ENCODE results near the gene GDF10. TPM values are rescaled to one million over a fixed set of nuclear protein-coding genes. Genes with fewer than 3 reads are reported as not detected.

GDF10 gene
- polyA plus RNA-seq, 1 of the 3 experiments (the other 2 are of a cell fraction): 0.02 TPM

- no peaks in the 10 kb centered on the region for H4K20me1 ChIP-seq (ENCODE audit: insufficient read depth)
- H3K9me2 ChIP-seq: no peaks in the 10 kb centered on the region
- TF ChIP-seq ELF1 (IDR thresholded peaks at IDR 0.05) (no peak), USF1 (IDR thresholded peaks at IDR 0.05; ENCODE audit: borderline replicate concordance, low read depth) (no peak), NRF1 (IDR thresholded peaks at IDR 0.05; ENCODE audit: low read depth, low read length) (no peak), IRF3 (IDR thresholded peaks at IDR 0.05; ENCODE audit: low read depth, low read length) (no peak), REST (IDR thresholded peaks at IDR 0.05; ENCODE audit: low read depth, low read length) (no peak), RCOR1 (IDR thresholded peaks at IDR 0.05; ENCODE audit: low read length) (no peak), MAX (IDR thresholded peaks at IDR 0.05; ENCODE audit: low read depth) (no peak), FOSL2 (IDR thresholded peaks at IDR 0.05; ENCODE audit: borderline replicate concordance, low read depth) (no peak), TAF1 (IDR thresholded peaks at IDR 0.05; ENCODE audit: borderline replicate concordance, low read depth, low read length) (no peak), SIN3A (IDR thresholded peaks at IDR 0.05; ENCODE audit: borderline replicate concordance, low read depth, low read length) (no peak), EP300 (IDR thresholded peaks at IDR 0.05; ENCODE audit: borderline replicate concordance in 1 of 2, low read depth in 1 of 2, low read length in 1 of 2) (no peak), GABPA (IDR thresholded peaks at IDR 0.05; ENCODE audit: low read depth) (no peak), RAD21 (IDR thresholded peaks at IDR 0.05; ENCODE audit: low read length) (no peak), RFX5 (IDR thresholded peaks at IDR 0.05; ENCODE audit: low read length) (no peak)
- TF ChIP-seq, protein P1, sequence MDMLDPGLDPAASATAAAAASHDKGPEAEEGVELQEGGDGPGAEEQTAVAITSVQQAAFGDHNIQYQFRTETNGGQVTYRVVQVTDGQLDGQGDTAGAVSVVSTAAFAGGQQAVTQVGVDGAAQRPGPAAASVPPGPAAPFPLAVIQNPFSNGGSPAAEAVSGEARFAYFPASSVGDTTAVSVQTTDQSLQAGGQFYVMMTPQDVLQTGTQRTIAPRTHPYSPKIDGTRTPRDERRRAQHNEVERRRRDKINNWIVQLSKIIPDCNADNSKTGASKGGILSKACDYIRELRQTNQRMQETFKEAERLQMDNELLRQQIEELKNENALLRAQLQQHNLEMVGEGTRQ (IDR thresholded peaks at IDR 0.05; ENCODE audit: borderline replicate concordance, low read depth, low read length): no peak
- TF ChIP-seq, protein P2, sequence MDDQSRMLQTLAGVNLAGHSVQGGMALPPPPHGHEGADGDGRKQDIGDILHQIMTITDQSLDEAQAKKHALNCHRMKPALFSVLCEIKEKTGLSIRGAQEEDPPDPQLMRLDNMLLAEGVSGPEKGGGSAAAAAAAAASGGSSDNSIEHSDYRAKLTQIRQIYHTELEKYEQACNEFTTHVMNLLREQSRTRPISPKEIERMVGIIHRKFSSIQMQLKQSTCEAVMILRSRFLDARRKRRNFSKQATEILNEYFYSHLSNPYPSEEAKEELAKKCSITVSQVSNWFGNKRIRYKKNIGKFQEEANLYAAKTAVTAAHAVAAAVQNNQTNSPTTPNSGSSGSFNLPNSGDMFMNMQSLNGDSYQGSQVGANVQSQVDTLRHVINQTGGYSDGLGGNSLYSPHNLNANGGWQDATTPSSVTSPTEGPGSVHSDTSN (IDR thresholded peaks at IDR 0.05): no peak
- no peak overlapping the region for H3K4me2 ChIP-seq
- H3K27me3 ChIP-seq (ENCODE audit: insufficient read depth): no peaks in the 10 kb centered on the region
- WGBS (ENCODE audit: low lambda C conversion rate): 29% methylated on average over 4 of the region's 6 CpGs
- H3K27ac ChIP-seq (ENCODE audit: low read depth in 2 of 2, low read length in 1 of 2): peak overlapping the region in 1 of 2 experiments; percentile 92; a peak in 2 of 4 replicates
- H3K79me2 ChIP-seq (ENCODE audit: insufficient read depth): no peaks in the 10 kb centered on the region
- no peaks in the 10 kb centered on the region for H3K36me3 ChIP-seq (replicated peaks in 1 of 2; ENCODE audit: control insufficient read depth in 1 of 2, insufficient read depth in 2 of 2, low read length in 1 of 2)
- H3K9me3 ChIP-seq: no peaks in the 10 kb centered on the region
- H3K9ac ChIP-seq: no peak overlapping the region
- ChIA-PET POLR2A (interaction anchor here (0.7 to 1.7 kb wide), 7 partner anchors 14 to 263 kb away, joined by 3 to 15 read pairs (median 4); no protein-coding TSS in a partner anchor), CTCF (interaction anchor here (1.2 to 2.0 kb wide), 4 partner anchors 10 to 263 kb away, joined by 3 to 12 read pairs (median 4); no protein-coding TSS in a partner anchor)
- no peak for DNase-seq
- H2AFZ ChIP-seq (ENCODE audit: low read depth): no peak overlapping the region
- no peaks in the 10 kb centered on the region for H3F3A ChIP-seq (replicated peaks; ENCODE audit: insufficient read depth)
- H3K4me1 ChIP-seq (ENCODE audit: control insufficient read depth in 1 of 2, insufficient read depth in 2 of 2, low read depth in 1 of 2, low read length in 1 of 2): peaks cover 0 to 52% of the 10 kb centered on the region in 2 experiments; a peak in 1 of 4 replicates
- H3K4me3 ChIP-seq (ENCODE audit: low read depth in 2 of 2, low read length in 1 of 2): no peak overlapping the region
These were observed 12.2 kb upstream of the GDF10 start for GRCh38 chr10:47287805-47288204.
